Neural cell (in vitro differentiated cells): ENCODE measurements around the gene RIMKLA. TPM values are rescaled to one million over a fixed set of nuclear protein-coding genes. Genes with fewer than 3 reads are reported as not detected.

Experiments used
- H2AFZ ChIP-seq: fragments of 200-600, 300-800 bp; sonication (generic), shearing (Covaris generic); 2 replicates; pipeline ENCODE4 v1.6.0; 2014; ENCODE audit warnings: low read depth, mild to moderate bottlenecking, antibody characterized with exemption, low read length, moderate library complexity
- H3F3A ChIP-seq: fragments of 200-600 bp; shearing (Covaris generic); 2 replicates; pipeline ENCODE4 v1.6.1; 2016; ENCODE audit warnings: mild to moderate bottlenecking, moderate library complexity, mixed read lengths, antibody characterized with exemption, low read length; ENCODE audit not compliant: insufficient read depth, poor library complexity, severe bottlenecking
- H3K27ac ChIP-seq: fragments of 200-600, 300-800 bp; sonication (generic), shearing (Covaris generic); 2 replicates; pipeline ENCODE4 v1.5.1; 2014; ENCODE audit warnings: mild to moderate bottlenecking, low read length, moderate library complexity
- H3K27me3 ChIP-seq: fragments of 300-800, 200-600 bp; sonication (generic), shearing (Covaris generic); 2 replicates; pipeline ENCODE4 v1.6.0; 2014; ENCODE audit warnings: mild to moderate bottlenecking, low read depth, low read length, moderate library complexity; ENCODE audit not compliant: insufficient read depth
- H3K36me3 ChIP-seq: fragments of 300-800, 200-600 bp; sonication (generic), shearing (Covaris generic); 2 replicates; pipeline ENCODE4 v1.5.1; 2014; ENCODE audit warnings: mild to moderate bottlenecking, antibody characterized with exemption, low read length, moderate library complexity; ENCODE audit not compliant: insufficient read depth
- H3K4me2 ChIP-seq: fragments of 300-800, 200-600 bp; sonication (generic), shearing (Covaris generic); 2 replicates; pipeline ENCODE4 v1.6.0; 2014; ENCODE audit warnings: mild to moderate bottlenecking, low read length
- H3K4me3 ChIP-seq: fragments of 300-800, 200-600 bp; sonication (generic), shearing (Covaris generic); 2 replicates; pipeline ENCODE4 v1.5.1; 2014; ENCODE audit warnings: mild to moderate bottlenecking, low read length, moderate library complexity
- H3K79me2 ChIP-seq: fragments of 200-600 bp; shearing (Covaris generic); replicated peaks from 2 replicates; pipeline ENCODE4 v1.6.0; 2014; ENCODE audit warnings: mild to moderate bottlenecking, low read length, moderate library complexity; ENCODE audit not compliant: insufficient read depth
- H3K9ac ChIP-seq: fragments of 300-800, 200-600 bp; sonication (generic), shearing (Covaris generic); 2 replicates; pipeline ENCODE4 v1.6.1; 2016; ENCODE audit warnings: mild to moderate bottlenecking, low read length, mixed read lengths
- H3K9me2 ChIP-seq: fragments of 200-600 bp; shearing (Covaris generic); 2 replicates; pipeline ENCODE4 v1.6.1; 2016; ENCODE audit warnings: mild to moderate bottlenecking, low read length, mixed read lengths; ENCODE audit not compliant: insufficient read depth
- H3K9me3 ChIP-seq: fragments of 200-600, 300-800 bp; sonication (generic), shearing (Covaris generic); 2 replicates; pipeline ENCODE4 v1.6.1; 2016; ENCODE audit warnings: mild to moderate bottlenecking, mixed run types, low read length, moderate library complexity, mixed read lengths
- H4K20me1 ChIP-seq: fragments of 200-600 bp; shearing (Covaris generic); 2 replicates; pipeline ENCODE4 v1.6.1; 2016; ENCODE audit warnings: mild to moderate bottlenecking, mixed run types; ENCODE audit not compliant: insufficient read depth
- CTCF ChIP-seq: fragments of 450-650 bp; IDR thresholded peaks from 2 replicates; pipeline ENCODE4 v1.5.1; 2014; ENCODE audit warnings: antibody characterized with exemption, mild to moderate bottlenecking, moderate library complexity; ENCODE audit not compliant: poor library complexity, severe bottlenecking
- EP300 ChIP-seq: fragments of 450-650 bp; conservative IDR thresholded peaks from 2 replicates; pipeline ENCODE4 v1.6.1; 2014; ENCODE audit warnings: antibody characterized with exemption, mild to moderate bottlenecking, moderate library complexity; ENCODE audit not compliant: poor library complexity, severe bottlenecking
- EZH2 ChIP-seq: fragments of 200-600, 300-800 bp; shearing (Covaris generic), sonication (generic); IDR thresholded peaks from 2 replicates; pipeline ENCODE4 v1.6.1; 2014; ENCODE audit warnings: antibody characterized with exemption, low read length, borderline replicate concordance, mild to moderate bottlenecking; ENCODE audit not compliant: insufficient read depth, poor library complexity, severe bottlenecking
- MXI1 ChIP-seq: fragments of 450-650 bp; conservative IDR thresholded peaks from 2 replicates; pipeline ENCODE4 v1.6.1; 2014; ENCODE audit warnings: antibody characterized with exemption, mild to moderate bottlenecking; ENCODE audit not compliant: poor library complexity, severe bottlenecking
- POLR2AphosphoS5 ChIP-seq: IDR thresholded peaks from 2 replicates; pipeline ENCODE4 v1.6.1; 2012
- RAD21 ChIP-seq: fragments of 450-650 bp; conservative IDR thresholded peaks from 2 replicates; pipeline ENCODE4 v1.6.1; 2014; ENCODE audit warnings: antibody characterized with exemption, mild to moderate bottlenecking, moderate library complexity
- REST ChIP-seq: IDR thresholded peaks from 2 replicates; pipeline ENCODE4 v1.6.1; 2012; ENCODE audit warnings: borderline replicate concordance
- SMC3 ChIP-seq: fragments of 450-650 bp; conservative IDR thresholded peaks from 2 replicates; pipeline ENCODE4 v1.6.1; 2014; ENCODE audit warnings: antibody characterized with exemption, mild to moderate bottlenecking, moderate library complexity; ENCODE audit not compliant: poor library complexity
- TAF1 ChIP-seq: IDR thresholded peaks from 2 replicates; pipeline ENCODE4 v1.6.1; 2012; ENCODE audit warnings: low read depth
- polyA plus RNA-seq: library from polyadenylated mRNA; depleted of rRNA; stranded (reverse); fragments of >200 nt; gene quantifications from 2 replicates; pipeline ENCODE4 v1.2.3, GENCODE V29; 2014

Gene RIMKLA
- polyA plus RNA-seq, 1 donor from 2014 or later = 35.4 TPM

GRCh38 chr1:42333662-42334239 is 46.8 kb upstream of the RIMKLA start:
- Histone ChIP-seq H3K9me2 (no peaks in the 10 kb centered on the region), H3K27me3 (no peaks in the 10 kb centered on the region), H2AFZ (no peak overlapping the region), H3K4me2 (peak overlapping the region; percentile 68), H3K27ac (peak overlapping the region; percentile 95), H3K9me3 (no peaks in the 10 kb centered on the region), H3K4me3 (peak overlapping the region; percentile 96), H3F3A (no peaks in the 10 kb centered on the region), H4K20me1 (no peaks in the 10 kb centered on the region), H3K9ac (peak overlapping the region; percentile 89), H3K36me3 (no peaks in the 10 kb centered on the region), H3K79me2 (peaks cover 61% of the 10 kb centered on the region)
- no peak for TF ChIP-seq TAF1
- no peak for TF ChIP-seq SMC3
- TF ChIP-seq EZH2 = no peak
- TF ChIP-seq POLR2AphosphoS5 = no peak
- no peak for TF ChIP-seq REST
- no peak for TF ChIP-seq MXI1
- no peak for TF ChIP-seq EP300
- no peak for TF ChIP-seq RAD21
- no peak for TF ChIP-seq CTCF

- H3K79me2 ChIP-seq = peaks cover 54% of the 10 kb centered on the region
- peak overlapping the region; percentile 68 for H3K4me2 ChIP-seq
- peak overlapping the region; percentile 95 for H3K27ac ChIP-seq
- H3K4me3 ChIP-seq = peak overlapping the region; percentile 96
- no peaks in the 10 kb centered on the region for H3K27me3 ChIP-seq
- H3K9me2 ChIP-seq = no peaks in the 10 kb centered on the region
- H4K20me1 ChIP-seq = no peaks in the 10 kb centered on the region
- peak overlapping the region; percentile 89 for H3K9ac ChIP-seq
- no peak overlapping the region for H2AFZ ChIP-seq
- no peaks in the 10 kb centered on the region for H3K9me3 ChIP-seq
- no peaks in the 10 kb centered on the region for H3K36me3 ChIP-seq
- TF ChIP-seq RAD21 (peak; percentile 36), EZH2 (no peak), MXI1 (peak; percentile 81)
- H3F3A ChIP-seq = no peaks in the 10 kb centered on the region
Observed at GRCh38 chr1:42334240-42335049, 46.1 kb upstream of the RIMKLA start.
